BE2C (cell line): Measurements from ENCODE around the gene GAPDH.
"Not testable (repeated sequence)": the region's sequence is repeated elsewhere in the genome, so short reads cannot be mapped to it uniquely, and the experiment has no call there.

ENCODE experiments used
- DNase-seq: peaks from one replicate; pipeline ENCODE4 v3.0.0-alpha.2; 2020
- H3K27me3 ChIP-seq: fragments of 250-450 bp; sonication (Bioruptor Pico); 2 replicates; pipeline ENCODE4 v1.5.1; 2020; ENCODE audit warnings: mild to moderate bottlenecking
- H3K36me3 ChIP-seq: fragments of 250-450 bp; sonication (Bioruptor Pico); 2 replicates; pipeline ENCODE4 v1.5.1; 2020; ENCODE audit warnings: mild to moderate bottlenecking
- H3K4me1 ChIP-seq: fragments of 250-450 bp; sonication (Bioruptor Pico); 2 replicates; pipeline ENCODE4 v1.5.1; 2020
- H3K4me3 ChIP-seq: 2 replicates; pipeline ENCODE4 v1.5.1; 2011; ENCODE audit warnings: low read depth, low read length
- H3K9me3 ChIP-seq: fragments of 250-450 bp; sonication (Bioruptor Pico); 2 replicates; pipeline ENCODE4 v1.5.1; 2020
- CTCF ChIP-seq: IDR thresholded peaks from 2 replicates; pipeline ENCODE4 v1.5.1; 2012; ENCODE audit warnings: mild to moderate bottlenecking, low read depth, low read length

Gene GAPDH

GRCh38 chr12:6575648-6576047 is 41.3 kb downstream of the GAPDH start:
- H3K36me3 ChIP-seq: peaks cover 100% of the 10 kb centered on the region
- no peak for TF ChIP-seq CTCF

GRCh38 chr12:6582196-6582595 is 47.9 kb downstream of the GAPDH start:
- peak; percentile 55 for TF ChIP-seq CTCF
- peak; percentile 35 for DNase-seq
- H3K36me3 ChIP-seq: peaks cover 99% of the 10 kb centered on the region
- no peaks in the 10 kb centered on the region for H3K9me3 ChIP-seq
- H3K4me1 ChIP-seq: no peaks in the 10 kb centered on the region
- H3K27me3 ChIP-seq: no peaks in the 10 kb centered on the region
- no peak overlapping the region for H3K4me3 ChIP-seq

More at GRCh38 chr12:6575648-6576047, 41.3 kb downstream of the GAPDH start:
- DNase-seq: no peak
- no peak overlapping the region for H3K4me3 ChIP-seq
- H3K4me1 ChIP-seq: no peaks in the 10 kb centered on the region
- no peaks in the 10 kb centered on the region for H3K27me3 ChIP-seq
- no peaks in the 10 kb centered on the region for H3K9me3 ChIP-seq

GRCh38 chr12:6582959-6583358 is 48.6 kb downstream of the GAPDH start:
- Histone ChIP-seq H3K9me3 (no peaks in the 10 kb centered on the region), H3K36me3 (peaks cover 99% of the 10 kb centered on the region)

DNA sequence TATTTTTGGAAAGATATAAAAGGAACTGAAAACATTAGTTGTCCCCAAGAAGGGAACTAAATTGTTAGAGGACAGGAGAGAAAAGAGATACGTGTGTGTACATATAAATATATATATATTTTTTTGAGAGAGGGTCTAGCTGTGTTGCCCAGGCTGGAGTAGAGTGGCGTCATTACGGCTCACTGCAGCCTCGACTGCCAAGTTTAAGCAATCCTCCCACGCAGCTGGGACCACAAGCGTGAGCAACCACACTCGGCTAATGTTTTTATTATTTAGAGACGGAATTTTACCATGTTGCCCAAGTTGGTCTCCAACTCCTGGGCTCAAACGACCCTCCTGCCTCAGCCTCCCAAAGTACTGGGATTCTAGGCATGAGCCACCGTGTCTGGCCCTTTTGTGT is 50.0 kb downstream of the GAPDH start:
- no peak overlapping the region for H3K4me3 ChIP-seq
- H3K27me3 ChIP-seq: no peaks in the 10 kb centered on the region
- DNase-seq: no peak
- H3K36me3 ChIP-seq: peaks cover 99% of the 10 kb centered on the region
- H3K4me1 ChIP-seq: no peaks in the 10 kb centered on the region
- no peak for TF ChIP-seq CTCF
- no peaks in the 10 kb centered on the region for H3K9me3 ChIP-seq

More at GRCh38 chr12:6582959-6583358, 48.6 kb downstream of the GAPDH start:
- no peak for TF ChIP-seq CTCF
- no peak for DNase-seq
- no peaks in the 10 kb centered on the region for H3K27me3 ChIP-seq
- H3K4me1 ChIP-seq: no peaks in the 10 kb centered on the region
- H3K4me3 ChIP-seq: no peak overlapping the region

DNA sequence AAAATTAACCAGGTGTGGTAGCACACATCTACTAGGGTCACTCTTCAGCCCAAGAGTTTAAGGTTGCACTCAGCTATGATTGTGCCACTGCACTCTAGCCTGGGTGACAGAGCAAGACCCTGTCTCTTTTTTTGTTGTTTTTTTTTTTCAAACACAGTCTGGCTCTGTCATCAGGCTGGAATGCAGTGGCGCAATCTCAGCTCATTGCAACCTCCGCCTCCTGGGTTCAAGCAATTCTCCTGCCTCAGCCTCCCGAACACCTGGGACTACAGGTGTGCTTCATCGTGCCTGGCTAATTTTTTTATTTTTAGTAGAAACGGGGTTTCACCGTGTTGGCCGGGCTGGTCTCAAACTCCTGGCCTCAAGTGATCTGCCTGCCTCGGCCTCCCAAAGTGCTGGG is 52.3 kb downstream of the GAPDH start:
- not testable (repeated sequence) for DNase-seq, H3K4me1 ChIP-seq, H3K27me3 ChIP-seq, H3K9me3 ChIP-seq, H3K4me3 ChIP-seq
- peaks cover 98% of the 10 kb centered on the region for H3K36me3 ChIP-seq
